ENCODE data around the gene COG8. TPM values are rescaled to one million over a fixed set of nuclear protein-coding genes. Genes with fewer than 3 reads are reported as not detected.
A peak's percentile ranks its signal among the peaks of the same experiment; 100 is the strongest.

Gene COG8
- total RNA-seq (2013; cell fraction: nucleolus; rRNA removed) = 59.5 and 67.1 TPM in 2 replicates
- 38.0 and 39.6 TPM in 2 replicates for total RNA-seq (2014; rRNA removed)
- total RNA-seq (2014; rRNA removed; fragmentation: Illumina TruSeq; extraction: Trizol) = 18.1 and 19.1 TPM in 2 replicates
- 29.9 and 38.6 TPM in 2 replicates for total RNA-seq (2021)
- 10.7 TPM for polyA plus RNA-seq (2011; ENCODE audit: low read depth)
- 12.4 and 20.3 TPM in 2 replicates for polyA plus RNA-seq (2011; rRNA removed)
- polyA plus RNA-seq (2011; cell fraction: cytosol; rRNA removed) = 26.3 and 31.1 TPM in 2 replicates
- polyA plus RNA-seq (2011; cell fraction: nucleus; rRNA removed) = 24.1 and 27.5 TPM in 2 replicates
- 13.7 and 16.0 TPM in 2 replicates for polyA plus RNA-seq (2012)
- 13.1 and 17.5 TPM in 2 replicates for polyA plus RNA-seq (2014; fragmentation: Illumina TruSeq; extraction: Trizol)
- 1 to 10 TPM; 2.8 to 3.1 TPM for polyA plus RNA-seq (2014; fragmentation: Nextera tagmentation; extraction: Ambion mirVana)
- 25.1 and 27.2 TPM in 2 replicates for polyA plus RNA-seq (2014; rRNA removed)
- 10 to 100 TPM; 29.2 to 31.0 TPM for polyA plus RNA-seq (2016; fragmentation: Nextera tagmentation; extraction: Ambion mirVana)
- polyA minus RNA-seq (2011; rRNA and poly(A)+ RNA removed) = 35.3 and 52.3 TPM in 2 replicates
- 15.2 and 16.5 TPM in 2 replicates for polyA minus RNA-seq (2011; cell fraction: cytosol; rRNA and poly(A)+ RNA removed)
- 29.6 and 47.5 TPM in 2 replicates for polyA minus RNA-seq (2011; cell fraction: nucleus; rRNA and poly(A)+ RNA removed)
- Bru-seq, nascent RNA = percentile 79 among the genes with signal in this experiment
- BruChase-seq, experiment 1, labeled RNA remaining after a 6-hour chase = percentile 86 among the genes with signal in this experiment
- BruChase-seq, experiment 2, labeled RNA remaining after a 2-hour chase = percentile 91 among the genes with signal in this experiment
- long read RNA-seq, experiment 1, full-length matches to known transcripts = 27 of 38 reads
- long read RNA-seq, experiment 1, partial matches to known transcripts = 5 of 38 reads
- long read RNA-seq, experiment 1, other reads (novel, unspliced or antisense) = 6 of 38 reads
- long read RNA-seq, experiment 2, full-length matches to known transcripts = 2 of 14 reads
- long read RNA-seq, experiment 2, partial matches to known transcripts = 5 of 14 reads
- long read RNA-seq, experiment 2, other reads (novel, unspliced or antisense) = 7 of 14 reads

GRCh38 chr16:69339289-69340094, at the start of gene COG8, which contains the start of gene NIP7:
Gene COG8 (minus strand): TSS chr16:69339564. CDS start chr16:69339552, 12 bp downstream.
Gene NIP7 (plus strand): TSS chr16:69339772. CDS start chr16:69339830, 58 bp downstream.
- in situ Hi-C loops (cut with MboI) = no loop called here
- 0 out of 2 replicates have a peak, but pooled peaks have one; percentile 48 for TF ChIP-seq TCF12 (IDR thresholded peaks at IDR 0.05; ENCODE audit: low read depth, low read length)
- peak; percentile 83 for TF ChIP-seq MLLT1 (IDR thresholded peaks at IDR 0.05)
- peak; percentile 59; the same call in 1 of the 2 replicates for TF ChIP-seq SPI1 (IDR thresholded peaks at IDR 0.05; ENCODE audit: borderline replicate concordance, insufficient read depth, low read depth, low read length)
- peak; percentile 94 for TF ChIP-seq TAF1 (IDR thresholded peaks at IDR 0.05; ENCODE audit: borderline replicate concordance, low read depth, low read length)
- TF ChIP-seq KLF5 (IDR thresholded peaks at IDR 0.05; ENCODE audit: partially characterized antibody) = peak; percentile 77
- 0 out of 2 replicates have a peak, but pooled peaks have one; percentile 13 for TF ChIP-seq ZNF592 (IDR thresholded peaks at IDR 0.05)
- 0 out of 2 replicates have a peak, but pooled peaks have one; percentile 35 for TF ChIP-seq HDGF (IDR thresholded peaks at IDR 0.05)
- TF ChIP-seq MTA2 (IDR thresholded peaks at IDR 0.05; ENCODE audit: low read depth) = peak; percentile 32; the same call in 1 of the 2 replicates
- no peak for TF ChIP-seq MYB (IDR thresholded peaks at IDR 0.05; ENCODE audit: borderline replicate concordance, low read depth, low read length)
- peak; percentile 23; the same call in 1 of the 2 replicates for TF ChIP-seq TCF7 (IDR thresholded peaks at IDR 0.05; ENCODE audit: borderline replicate concordance)
- TF ChIP-seq EZH2 (IDR thresholded peaks at IDR 0.05; ENCODE audit: borderline replicate concordance, control insufficient read depth, low read depth, low read length) = no peak
- peak; percentile 98 for TF ChIP-seq YY1 (IDR thresholded peaks at IDR 0.05; ENCODE audit: low read depth, low read length)

More at GRCh38 chr16:69339289-69340094, at the start of gene COG8, which contains the start of gene NIP7:
- peak within 1 kb of the TSS; percentile 96 for H2AFZ ChIP-seq (ENCODE audit: control insufficient read depth, low read depth, low read length)
- H3K27ac ChIP-seq (ENCODE audit: control insufficient read depth, insufficient read depth) = peak within 1 kb of the TSS; percentile 85
- SMC1A ChIA-PET (ENCODE audit: uncharacterized antibody, unreplicated experiment) = interaction anchor here (0.9 to 1.6 kb wide), 3 partner anchors 9 to 45 kb away, joined by 4 to 7 read pairs (median 5); partner anchors contain the start of gene PDF
- peak within 1 kb of the TSS; percentile 94 for H3K4me2 ChIP-seq (ENCODE audit: control insufficient read depth, insufficient read depth)
- DNase-seq (ENCODE audit: low read depth, low spot score) (peak; percentile 92), FAIRE-seq (peak; percentile 100), ATAC-seq (peak; percentile 97)
- RAD21 ChIA-PET (ENCODE audit: unreplicated experiment) = interaction anchor here (0.8 to 1.4 kb wide), 5 partner anchors 9 to 257 kb away, joined by 3 to 5 read pairs (median 3); partner anchors contain the start of gene PDF
- H3K9ac ChIP-seq (ENCODE audit: control insufficient read depth, insufficient read depth, low read length) = peak within 1 kb of the TSS; percentile 96
- no peaks in the 10 kb centered on the region for H3K27me3 ChIP-seq (replicated peaks in 1 of 2; ENCODE audit: control insufficient read depth in 2 of 2, insufficient read depth in 2 of 2, low read length in 1 of 2)
- peaks cover 5% of the 10 kb centered on the region for H3K4me1 ChIP-seq (ENCODE audit: control insufficient read depth, insufficient read depth, low read length)
- CTCF ChIA-PET = interaction anchor here (0.7 to 2.0 kb wide), 4 partner anchors 10 to 44 kb away, joined by 3 to 8 read pairs (median 4); partner anchors contain the start of gene PDF
- POLR2A ChIA-PET = interaction anchor here (0.6 to 5.5 kb wide), 4 partner anchors 10 to 413 kb away, joined by 3 to 42 read pairs (median 4); partner anchors contain the start of gene PDF
- WGBS (ENCODE audit: insufficient coverage, insufficient replicate concordance, low lambda C conversion rate, missing lambda C conversion rate) = under 1% methylated on average over 76 of the region's 77 CpGs
- H3K4me3 ChIP-seq = peak within 1 kb of the TSS; percentile 91
- H4K20me1 ChIP-seq (ENCODE audit: control insufficient read depth, insufficient read depth) = peaks cover 4% of the 10 kb centered on the region
- TSS peak; percentile 84 for BruUV-seq (replicated peaks)
- intact Hi-C loops (cut with micrococcal nuclease; ENCODE audit: unreplicated experiment) = loop anchor here (1.0 to 10.0 kb wide), 4 partner anchors 9 to 415 kb away; partner anchors contain the start of genes NOB1, PDF and VPS4A
- H3K9me3 ChIP-seq (replicated peaks; ENCODE audit: control insufficient read depth, insufficient read depth, low read length) = no peaks in the 10 kb centered on the region
- peaks cover 44% of the 10 kb centered on the region for H3K79me2 ChIP-seq (ENCODE audit: control insufficient read depth, insufficient read depth, low read length)
- H3K36me3 ChIP-seq (ENCODE audit: control insufficient read depth in 2 of 2, insufficient read depth in 2 of 2, low read length in 1 of 2) = peaks cover 7 to 35% of the 10 kb centered on the region in 2 experiments
